HepG2 (cell line): ENCODE data around the gene FETUB. TPM values are rescaled to one million over a fixed set of nuclear protein-coding genes. Genes with fewer than 3 reads are reported as not detected.

ENCODE experiments used
- FOSL1 ChIP-seq: sonication (generic); formaldehyde crosslinking; IDR thresholded peaks from 2 replicates; pipeline ENCODE4 v1.9.0; 2021; ENCODE audit warnings: missing genetic modification reagents, borderline replicate concordance
- JUND ChIP-seq: sonication (generic); formaldehyde crosslinking; IDR thresholded peaks from 2 replicates; pipeline ENCODE4 v1.8.0; 2022; ENCODE audit warnings: mild to moderate bottlenecking, missing genetic modification reagents
- KLF11 ChIP-seq: IDR thresholded peaks from 2 replicates; pipeline ENCODE4 v1.6.1; 2016; ENCODE audit warnings: missing compliant biosample characterization
- MAFF ChIP-seq: IDR thresholded peaks from 2 replicates; pipeline ENCODE4 v1.6.1; 2011; ENCODE audit warnings: low read depth, low read length, improper control_type of control experiment
- NR2F2 ChIP-seq: IDR thresholded peaks from 2 replicates; pipeline ENCODE4 v1.6.1; 2012; ENCODE audit warnings: low read depth, inconsistent platforms, borderline replicate concordance
- RBFOX2 ChIP-seq: fragments of 200-400 bp; formaldehyde crosslinking; IDR thresholded peaks from 2 replicates; pipeline ENCODE4 v1.6.1; 2017; ENCODE audit warnings: low read depth, mild to moderate bottlenecking, low read length
- RCOR2 ChIP-seq: IDR thresholded peaks from 2 replicates; pipeline ENCODE4 v1.6.1; 2016; ENCODE audit warnings: missing biosample characterization, missing genetic modification reagents
- REPIN1 ChIP-seq: sonication (generic); formaldehyde crosslinking; IDR thresholded peaks from 2 replicates; pipeline ENCODE4 v1.8.0; 2022; ENCODE audit warnings: missing genetic modification reagents, low read depth, mild to moderate bottlenecking, borderline replicate concordance
- RXRB ChIP-seq: IDR thresholded peaks from 2 replicates; pipeline ENCODE4 v1.6.1; 2016; ENCODE audit warnings: borderline replicate concordance, missing genetic modification reagents, missing compliant biosample characterization
- SP4 ChIP-seq: sonication (generic); formaldehyde crosslinking; IDR thresholded peaks from 2 replicates; pipeline ENCODE4 v1.8.1; 2023; ENCODE audit warnings: mild to moderate bottlenecking, missing genetic modification reagents
- ZNF230 ChIP-seq: sonication (generic); formaldehyde crosslinking; IDR thresholded peaks from 2 replicates; pipeline ENCODE4 v1.4.0; 2020; ENCODE audit warnings: mild to moderate bottlenecking, missing genetic modification reagents
- ZNF329 ChIP-seq: sonication (generic); formaldehyde crosslinking; IDR thresholded peaks from 2 replicates; pipeline ENCODE4 v1.9.0; 2021; ENCODE audit warnings: low read depth, mild to moderate bottlenecking, missing genetic modification reagents
- ZNF501 ChIP-seq: sonication (generic); formaldehyde crosslinking; IDR thresholded peaks from 2 replicates; pipeline ENCODE4 v1.5.1; 2020; ENCODE audit warnings: mild to moderate bottlenecking, moderate library complexity, missing genetic modification reagents
- ZSCAN31 ChIP-seq: sonication (generic); formaldehyde crosslinking; IDR thresholded peaks from 2 replicates; pipeline ENCODE4 v1.5.0; 2020; ENCODE audit warnings: low read depth, mild to moderate bottlenecking, missing genetic modification reagents
- ZZZ3 ChIP-seq: sonication (generic); formaldehyde crosslinking; IDR thresholded peaks from 2 replicates; pipeline ENCODE4 v1.4.0; 2020; ENCODE audit warnings: missing genetic modification reagents, mild to moderate bottlenecking, borderline replicate concordance
- polyA plus RNA-seq, 8 experiments: library from polyadenylated mRNA; depleted of rRNA in 3 of 8; stranded (reverse) in 7 of 8; unstranded in 1 of 8; fragments of >200 nt; fragmentation: Illumina TruSeq in 4 of 8; extraction: Trizol in 4 of 8; gene quantifications; 2 replicates each; pipeline versions ENCODE4 v1.2.1 to v1.2.3, GENCODE V29; 2011 to 2016; ENCODE audit warnings: low read depth in 4 of 8, missing spikeins in 1 of 8, mixed read lengths in 1 of 8; ENCODE audit not compliant: insufficient read depth in 1 of 8
- total RNA-seq, 5 experiments: library from RNA; depleted of rRNA; stranded (reverse); fragments of >200 nt; fragmentation: Illumina TruSeq; extraction: Trizol; gene quantifications; 2 replicates each; pipeline ENCODE4 v1.2.3, GENCODE V29; 2016; ENCODE audit warnings: low read depth in 1 of 5
- TF ChIP-seq, protein P1 (sequence below): sonication (generic); formaldehyde crosslinking; conservative IDR thresholded peaks from 2 replicates; pipeline ENCODE4 v1.4.0; 2020; ENCODE audit warnings: missing genetic modification reagents
- TF ChIP-seq, protein P2 (sequence below): sonication (generic); formaldehyde crosslinking; IDR thresholded peaks from 2 replicates; pipeline ENCODE4 v1.5.1; 2020; ENCODE audit warnings: mild to moderate bottlenecking, missing genetic modification reagents, borderline replicate concordance
- TF ChIP-seq, protein P3 (sequence below): sonication (generic); formaldehyde crosslinking; IDR thresholded peaks from 2 replicates; pipeline ENCODE4 v1.9.0; 2021; ENCODE audit warnings: mild to moderate bottlenecking, missing genetic modification reagents

Gene FETUB
- total and polyA plus RNA-seq, 2 of the 13 experiments (the other 11 are each of a cell fraction or from before 2014, with no cell fraction given): 2.1 to 4.4 TPM

DNA sequence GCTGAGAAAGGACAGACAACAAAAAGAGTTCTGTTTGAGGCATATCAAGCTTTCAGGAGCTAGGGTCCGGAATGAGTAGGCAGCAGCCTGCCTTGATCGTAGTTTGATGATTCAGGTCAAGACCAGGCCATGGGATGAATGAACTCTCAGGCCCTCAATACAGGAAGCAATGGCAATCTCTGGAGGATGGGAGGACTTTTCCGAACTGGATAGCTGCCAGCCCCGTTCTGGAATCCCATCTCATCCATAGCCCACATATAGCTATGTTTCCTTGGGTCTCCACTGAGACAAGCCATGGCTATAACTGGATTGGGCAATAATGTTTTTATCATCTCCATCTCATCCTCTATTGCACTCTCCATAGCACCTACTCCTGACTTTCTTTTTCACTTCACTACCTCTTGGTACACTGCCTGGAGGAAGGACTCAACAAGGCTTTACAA, 14.6 kb upstream of the FETUB start (continued):
- TF ChIP-seq KLF11 (no peak), FOSL1 (CRISPR knock-in tag) (no peak), RXRB (CRISPR knock-in tag) (no peak), ZNF230 (CRISPR knock-in tag) (no peak), ZNF329 (CRISPR knock-in tag) (no peak), SP4 (CRISPR knock-in tag) (no peak), ZSCAN31 (no peak), MAFF (no peak), ZNF501 (CRISPR knock-in tag) (no peak), RCOR2 (CRISPR knock-in tag) (no peak), RBFOX2 (peak; percentile 95), ZZZ3 (no peak), REPIN1 (CRISPR knock-in tag) (no peak), NR2F2 (no peak), JUND (CRISPR knock-in tag) (no peak)
- TF ChIP-seq, protein P1, sequence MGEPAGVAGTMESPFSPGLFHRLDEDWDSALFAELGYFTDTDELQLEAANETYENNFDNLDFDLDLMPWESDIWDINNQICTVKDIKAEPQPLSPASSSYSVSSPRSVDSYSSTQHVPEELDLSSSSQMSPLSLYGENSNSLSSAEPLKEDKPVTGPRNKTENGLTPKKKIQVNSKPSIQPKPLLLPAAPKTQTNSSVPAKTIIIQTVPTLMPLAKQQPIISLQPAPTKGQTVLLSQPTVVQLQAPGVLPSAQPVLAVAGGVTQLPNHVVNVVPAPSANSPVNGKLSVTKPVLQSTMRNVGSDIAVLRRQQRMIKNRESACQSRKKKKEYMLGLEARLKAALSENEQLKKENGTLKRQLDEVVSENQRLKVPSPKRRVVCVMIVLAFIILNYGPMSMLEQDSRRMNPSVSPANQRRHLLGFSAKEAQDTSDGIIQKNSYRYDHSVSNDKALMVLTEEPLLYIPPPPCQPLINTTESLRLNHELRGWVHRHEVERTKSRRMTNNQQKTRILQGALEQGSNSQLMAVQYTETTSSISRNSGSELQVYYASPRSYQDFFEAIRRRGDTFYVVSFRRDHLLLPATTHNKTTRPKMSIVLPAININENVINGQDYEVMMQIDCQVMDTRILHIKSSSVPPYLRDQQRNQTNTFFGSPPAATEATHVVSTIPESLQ (CRISPR knock-in tag): no peak
- TF ChIP-seq, protein P2, sequence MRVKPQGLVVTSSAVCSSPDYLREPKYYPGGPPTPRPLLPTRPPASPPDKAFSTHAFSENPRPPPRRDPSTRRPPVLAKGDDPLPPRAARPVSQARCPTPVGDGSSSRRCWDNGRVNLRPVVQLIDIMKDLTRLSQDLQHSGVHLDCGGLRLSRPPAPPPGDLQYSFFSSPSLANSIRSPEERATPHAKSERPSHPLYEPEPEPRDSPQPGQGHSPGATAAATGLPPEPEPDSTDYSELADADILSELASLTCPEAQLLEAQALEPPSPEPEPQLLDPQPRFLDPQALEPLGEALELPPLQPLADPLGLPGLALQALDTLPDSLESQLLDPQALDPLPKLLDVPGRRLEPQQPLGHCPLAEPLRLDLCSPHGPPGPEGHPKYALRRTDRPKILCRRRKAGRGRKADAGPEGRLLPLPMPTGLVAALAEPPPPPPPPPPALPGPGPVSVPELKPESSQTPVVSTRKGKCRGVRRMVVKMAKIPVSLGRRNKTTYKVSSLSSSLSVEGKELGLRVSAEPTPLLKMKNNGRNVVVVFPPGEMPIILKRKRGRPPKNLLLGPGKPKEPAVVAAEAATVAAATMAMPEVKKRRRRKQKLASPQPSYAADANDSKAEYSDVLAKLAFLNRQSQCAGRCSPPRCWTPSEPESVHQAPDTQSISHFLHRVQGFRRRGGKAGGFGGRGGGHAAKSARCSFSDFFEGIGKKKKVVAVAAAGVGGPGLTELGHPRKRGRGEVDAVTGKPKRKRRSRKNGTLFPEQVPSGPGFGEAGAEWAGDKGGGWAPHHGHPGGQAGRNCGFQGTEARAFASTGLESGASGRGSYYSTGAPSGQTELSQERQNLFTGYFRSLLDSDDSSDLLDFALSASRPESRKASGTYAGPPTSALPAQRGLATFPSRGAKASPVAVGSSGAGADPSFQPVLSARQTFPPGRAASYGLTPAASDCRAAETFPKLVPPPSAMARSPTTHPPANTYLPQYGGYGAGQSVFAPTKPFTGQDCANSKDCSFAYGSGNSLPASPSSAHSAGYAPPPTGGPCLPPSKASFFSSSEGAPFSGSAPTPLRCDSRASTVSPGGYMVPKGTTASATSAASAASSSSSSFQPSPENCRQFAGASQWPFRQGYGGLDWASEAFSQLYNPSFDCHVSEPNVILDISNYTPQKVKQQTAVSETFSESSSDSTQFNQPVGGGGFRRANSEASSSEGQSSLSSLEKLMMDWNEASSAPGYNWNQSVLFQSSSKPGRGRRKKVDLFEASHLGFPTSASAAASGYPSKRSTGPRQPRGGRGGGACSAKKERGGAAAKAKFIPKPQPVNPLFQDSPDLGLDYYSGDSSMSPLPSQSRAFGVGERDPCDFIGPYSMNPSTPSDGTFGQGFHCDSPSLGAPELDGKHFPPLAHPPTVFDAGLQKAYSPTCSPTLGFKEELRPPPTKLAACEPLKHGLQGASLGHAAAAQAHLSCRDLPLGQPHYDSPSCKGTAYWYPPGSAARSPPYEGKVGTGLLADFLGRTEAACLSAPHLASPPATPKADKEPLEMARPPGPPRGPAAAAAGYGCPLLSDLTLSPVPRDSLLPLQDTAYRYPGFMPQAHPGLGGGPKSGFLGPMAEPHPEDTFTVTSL (CRISPR knock-in tag): no peak
- TF ChIP-seq, protein P3, sequence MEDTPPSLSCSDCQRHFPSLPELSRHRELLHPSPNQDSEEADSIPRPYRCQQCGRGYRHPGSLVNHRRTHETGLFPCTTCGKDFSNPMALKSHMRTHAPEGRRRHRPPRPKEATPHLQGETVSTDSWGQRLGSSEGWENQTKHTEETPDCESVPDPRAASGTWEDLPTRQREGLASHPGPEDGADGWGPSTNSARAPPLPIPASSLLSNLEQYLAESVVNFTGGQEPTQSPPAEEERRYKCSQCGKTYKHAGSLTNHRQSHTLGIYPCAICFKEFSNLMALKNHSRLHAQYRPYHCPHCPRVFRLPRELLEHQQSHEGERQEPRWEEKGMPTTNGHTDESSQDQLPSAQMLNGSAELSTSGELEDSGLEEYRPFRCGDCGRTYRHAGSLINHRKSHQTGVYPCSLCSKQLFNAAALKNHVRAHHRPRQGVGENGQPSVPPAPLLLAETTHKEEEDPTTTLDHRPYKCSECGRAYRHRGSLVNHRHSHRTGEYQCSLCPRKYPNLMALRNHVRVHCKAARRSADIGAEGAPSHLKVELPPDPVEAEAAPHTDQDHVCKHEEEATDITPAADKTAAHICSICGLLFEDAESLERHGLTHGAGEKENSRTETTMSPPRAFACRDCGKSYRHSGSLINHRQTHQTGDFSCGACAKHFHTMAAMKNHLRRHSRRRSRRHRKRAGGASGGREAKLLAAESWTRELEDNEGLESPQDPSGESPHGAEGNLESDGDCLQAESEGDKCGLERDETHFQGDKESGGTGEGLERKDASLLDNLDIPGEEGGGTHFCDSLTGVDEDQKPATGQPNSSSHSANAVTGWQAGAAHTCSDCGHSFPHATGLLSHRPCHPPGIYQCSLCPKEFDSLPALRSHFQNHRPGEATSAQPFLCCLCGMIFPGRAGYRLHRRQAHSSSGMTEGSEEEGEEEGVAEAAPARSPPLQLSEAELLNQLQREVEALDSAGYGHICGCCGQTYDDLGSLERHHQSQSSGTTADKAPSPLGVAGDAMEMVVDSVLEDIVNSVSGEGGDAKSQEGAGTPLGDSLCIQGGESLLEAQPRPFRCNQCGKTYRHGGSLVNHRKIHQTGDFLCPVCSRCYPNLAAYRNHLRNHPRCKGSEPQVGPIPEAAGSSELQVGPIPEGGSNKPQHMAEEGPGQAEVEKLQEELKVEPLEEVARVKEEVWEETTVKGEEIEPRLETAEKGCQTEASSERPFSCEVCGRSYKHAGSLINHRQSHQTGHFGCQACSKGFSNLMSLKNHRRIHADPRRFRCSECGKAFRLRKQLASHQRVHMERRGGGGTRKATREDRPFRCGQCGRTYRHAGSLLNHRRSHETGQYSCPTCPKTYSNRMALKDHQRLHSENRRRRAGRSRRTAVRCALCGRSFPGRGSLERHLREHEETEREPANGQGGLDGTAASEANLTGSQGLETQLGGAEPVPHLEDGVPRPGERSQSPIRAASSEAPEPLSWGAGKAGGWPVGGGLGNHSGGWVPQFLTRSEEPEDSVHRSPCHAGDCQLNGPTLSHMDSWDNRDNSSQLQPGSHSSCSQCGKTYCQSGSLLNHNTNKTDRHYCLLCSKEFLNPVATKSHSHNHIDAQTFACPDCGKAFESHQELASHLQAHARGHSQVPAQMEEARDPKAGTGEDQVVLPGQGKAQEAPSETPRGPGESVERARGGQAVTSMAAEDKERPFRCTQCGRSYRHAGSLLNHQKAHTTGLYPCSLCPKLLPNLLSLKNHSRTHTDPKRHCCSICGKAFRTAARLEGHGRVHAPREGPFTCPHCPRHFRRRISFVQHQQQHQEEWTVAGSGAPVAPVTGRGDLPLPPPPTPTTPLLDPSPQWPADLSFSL (CRISPR knock-in tag): no peak
